ENCODE results near the gene SLCO4A1. TPM values are rescaled to one million over a fixed set of nuclear protein-coding genes. Genes with fewer than 3 reads are reported as not detected.

The SLCO4A1 gene
- total and polyA plus RNA-seq, 2 donors (not counting 1 experiment from before 2014, with no cell fraction given), result 0.50 TPM; not detected in 1

- H3K4me1 ChIP-seq (ENCODE audit: control insufficient read depth, extremely low read depth, insufficient read depth, low read length), result no peaks in the 10 kb centered on the region
- H3K27me3 ChIP-seq (ENCODE audit: control insufficient read depth, insufficient read depth, low read length), result peaks cover 15% of the 10 kb centered on the region
- DNase-seq (ENCODE audit: low read depth in 2 of 2), result no peak
- H3K27ac ChIP-seq (ENCODE audit: insufficient read depth, low read length), result no peak overlapping the region
- H2AFZ ChIP-seq (ENCODE audit: low read length), result no peak overlapping the region
- no peaks in the 10 kb centered on the region for H3K36me3 ChIP-seq (ENCODE audit: control insufficient read depth, insufficient read depth, low read length)
- TF ChIP-seq CTCF (conservative IDR thresholded peaks at IDR 0.05 in 1 of 2, IDR thresholded peaks at IDR 0.05 in 1 of 2; ENCODE audit: low read depth in 1 of 2, low read length in 2 of 2) (no peak), EZH2 (IDR thresholded peaks at IDR 0.05; ENCODE audit: low read length, missing control alignments) (no peak)
- no peaks in the 10 kb centered on the region for H3K9me3 ChIP-seq (ENCODE audit: control insufficient read depth, insufficient read depth, low read depth, low read length)
- H3K9ac ChIP-seq (ENCODE audit: insufficient read depth, low read length), result no peak overlapping the region
- no peak overlapping the region for H3K4me2 ChIP-seq (ENCODE audit: extremely low read depth, insufficient read depth, low read length)
- H4K20me1 ChIP-seq (ENCODE audit: control insufficient read depth, extremely low read depth, insufficient read depth, low read length), result no peaks in the 10 kb centered on the region
- no peaks in the 10 kb centered on the region for H3K79me2 ChIP-seq (ENCODE audit: control insufficient read depth, insufficient read depth, low read length)
- no peak overlapping the region for H3K4me3 ChIP-seq (replicated peaks in 1 of 4; ENCODE audit: control extremely low read depth in 1 of 4, insufficient read depth in 1 of 4, low read depth in 3 of 4, low read length in 4 of 4)
These were observed 42.7 kb downstream of the SLCO4A1 start for GRCh38 chr20:62684981-62685380.

- H3K9me3 ChIP-seq (ENCODE audit: control insufficient read depth, insufficient read depth, low read depth, low read length), result no peaks in the 10 kb centered on the region
- H2AFZ ChIP-seq (ENCODE audit: low read length), result no peak overlapping the region
- H3K27ac ChIP-seq (ENCODE audit: insufficient read depth, low read length), result no peak overlapping the region
- TF ChIP-seq EZH2 (IDR thresholded peaks at IDR 0.05; ENCODE audit: low read length, missing control alignments) (peak; percentile 62), CTCF (conservative IDR thresholded peaks at IDR 0.05 in 1 of 2, IDR thresholded peaks at IDR 0.05 in 1 of 2; ENCODE audit: low read depth in 1 of 2, low read length in 2 of 2) (no peak)
- no peaks in the 10 kb centered on the region for H3K4me1 ChIP-seq (ENCODE audit: control insufficient read depth, extremely low read depth, insufficient read depth, low read length)
- DNase-seq (ENCODE audit: low read depth in 2 of 2), result no peak
- H4K20me1 ChIP-seq (ENCODE audit: control insufficient read depth, extremely low read depth, insufficient read depth, low read length), result no peaks in the 10 kb centered on the region
- no peaks in the 10 kb centered on the region for H3K79me2 ChIP-seq (ENCODE audit: control insufficient read depth, insufficient read depth, low read length)
- no peaks in the 10 kb centered on the region for H3K36me3 ChIP-seq (ENCODE audit: control insufficient read depth, insufficient read depth, low read length)
- no peak overlapping the region for H3K9ac ChIP-seq (ENCODE audit: insufficient read depth, low read length)
- H3K4me2 ChIP-seq (ENCODE audit: extremely low read depth, insufficient read depth, low read length), result no peak overlapping the region
- no peak overlapping the region for H3K4me3 ChIP-seq (replicated peaks in 1 of 4; ENCODE audit: control extremely low read depth in 1 of 4, insufficient read depth in 1 of 4, low read depth in 3 of 4, low read length in 4 of 4)
- H3K27me3 ChIP-seq (ENCODE audit: control insufficient read depth, insufficient read depth, low read length), result peaks cover 15% of the 10 kb centered on the region
These were observed 43.7 kb downstream of the SLCO4A1 start for GRCh38 chr20:62685781-62686555.

GRCh38 chr20:62686869-62687830 lies 44.8 kb downstream of the SLCO4A1 start:
- Histone ChIP-seq H3K4me3 (replicated peaks in 1 of 4; ENCODE audit: control extremely low read depth in 1 of 4, insufficient read depth in 1 of 4, low read depth in 3 of 4, low read length in 4 of 4) (no peak overlapping the region), H3K27me3 (ENCODE audit: control insufficient read depth, insufficient read depth, low read length) (peaks cover 10% of the 10 kb centered on the region), H3K79me2 (ENCODE audit: control insufficient read depth, insufficient read depth, low read length) (no peaks in the 10 kb centered on the region)

More at GRCh38 chr20:62686869-62687830, 44.8 kb downstream of the SLCO4A1 start:
- Histone ChIP-seq H3K4me1 (ENCODE audit: control insufficient read depth, extremely low read depth, insufficient read depth, low read length) (no peaks in the 10 kb centered on the region), H3K9ac (ENCODE audit: insufficient read depth, low read length) (no peak overlapping the region), H3K9me3 (ENCODE audit: control insufficient read depth, insufficient read depth, low read depth, low read length) (no peaks in the 10 kb centered on the region), H3K4me2 (ENCODE audit: extremely low read depth, insufficient read depth, low read length) (no peak overlapping the region), H3K27ac (ENCODE audit: insufficient read depth, low read length) (no peak overlapping the region), H4K20me1 (ENCODE audit: control insufficient read depth, extremely low read depth, insufficient read depth, low read length) (no peaks in the 10 kb centered on the region), H2AFZ (ENCODE audit: low read length) (no peak overlapping the region), H3K36me3 (ENCODE audit: control insufficient read depth, insufficient read depth, low read length) (no peaks in the 10 kb centered on the region)
- TF ChIP-seq CTCF (conservative IDR thresholded peaks at IDR 0.05 in 1 of 2, IDR thresholded peaks at IDR 0.05 in 1 of 2; ENCODE audit: low read depth in 1 of 2, low read length in 2 of 2) (no peak), EZH2 (IDR thresholded peaks at IDR 0.05; ENCODE audit: low read length, missing control alignments) (no peak)
- DNase-seq (ENCODE audit: low read depth in 2 of 2), result no peak

All from fibroblast of lung (primary cell).